ENCODE results near the gene NSG2.

The NSG2 gene

DNA sequence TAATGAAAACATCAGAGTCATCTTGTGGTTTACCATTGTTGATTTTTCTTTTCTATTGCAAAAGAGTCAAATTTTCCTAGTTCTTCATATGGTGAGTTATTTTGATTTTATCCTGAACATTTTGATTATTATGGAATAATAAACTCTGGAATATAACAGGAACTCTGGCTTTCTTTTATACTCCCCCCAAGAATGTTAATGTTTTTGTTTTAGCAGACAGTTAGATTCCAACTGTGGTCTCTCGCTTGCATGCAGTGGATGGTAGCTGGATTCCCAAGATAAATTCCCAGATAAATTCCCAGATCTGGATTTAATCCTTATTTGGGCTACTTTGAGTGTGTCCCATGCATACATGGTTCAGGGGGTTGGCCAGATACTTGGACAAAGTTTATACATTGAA, 109.8 kb downstream of the NSG2 start:
- no peak for DNase-seq

DNA sequence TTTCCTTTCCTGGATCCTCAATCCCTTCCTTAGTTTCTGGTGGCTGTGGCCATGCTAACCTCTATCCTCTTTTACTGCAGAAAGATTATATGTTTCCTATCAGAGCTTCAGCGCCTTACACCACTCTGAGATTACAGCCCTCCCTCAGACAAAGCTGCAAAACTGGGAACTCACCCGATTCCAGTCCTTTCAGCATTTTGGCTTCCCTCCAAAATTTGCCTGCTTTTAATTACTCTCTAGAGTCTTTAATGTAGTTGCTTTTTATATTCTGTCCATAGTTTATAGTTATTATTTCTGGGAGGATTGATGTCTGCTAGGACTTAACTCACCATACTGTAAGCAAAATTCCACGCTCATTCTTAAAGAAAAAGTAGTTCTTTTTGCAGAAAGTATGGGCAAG, 110.2 kb downstream of the NSG2 start:
- DNase-seq: peak; percentile 45

DNA sequence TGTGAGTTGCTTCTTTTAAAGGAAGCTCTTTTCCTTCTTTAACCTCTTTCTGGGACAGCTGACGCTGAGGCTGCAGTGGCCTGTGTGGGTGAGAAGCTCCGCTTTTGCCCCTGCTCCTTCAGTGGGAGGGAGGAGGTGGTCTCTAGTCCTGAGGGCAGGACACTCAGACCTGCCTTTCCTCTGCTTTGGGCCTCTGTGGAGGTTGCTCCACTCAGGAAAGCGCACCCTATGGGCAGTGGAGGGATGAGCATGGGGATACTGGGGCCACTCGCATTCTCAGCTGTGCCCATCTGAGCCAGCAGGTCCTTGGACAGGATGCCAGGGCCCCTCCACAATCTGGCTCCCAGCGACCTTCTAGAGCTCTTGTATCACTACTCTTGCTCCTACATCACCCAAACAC, 111.5 kb downstream of the NSG2 start:
- no peak for DNase-seq
